Muscle layer of colon (tissue), 2 donors: ENCODE results near the gene CLCN5.

Source experiments
- H3K27ac ChIP-seq: one replicate; pipeline ENCODE4 v1.7.0; 2013; ENCODE audit warnings: low read depth, mild to moderate bottlenecking, low read length, moderate library complexity
- H3K27me3 ChIP-seq, 2 donors: one replicate each; pipeline ENCODE4 v1.7.0; 2013; ENCODE audit warnings: low read length in 2 of 2, mild to moderate bottlenecking in 2 of 2; ENCODE audit not compliant: insufficient read depth in 2 of 2, control insufficient read depth in 1 of 2
- H3K36me3 ChIP-seq: one replicate; pipeline ENCODE4 v1.7.0; 2013; ENCODE audit warnings: mild to moderate bottlenecking, low read length; ENCODE audit not compliant: insufficient read depth
- H3K4me1 ChIP-seq: one replicate; pipeline ENCODE4 v1.7.0; 2013; ENCODE audit warnings: mild to moderate bottlenecking, low read length; ENCODE audit not compliant: insufficient read depth
- H3K4me3 ChIP-seq, 2 donors: one replicate each; pipeline ENCODE4 v1.7.0; 2013; ENCODE audit warnings: low read length in 2 of 2, low read depth in 1 of 2, mild to moderate bottlenecking in 1 of 2, moderate library complexity in 1 of 2
- H3K9ac ChIP-seq: one replicate; pipeline ENCODE4 v1.7.0; 2013; ENCODE audit warnings: low read length
- H3K9me3 ChIP-seq: one replicate; pipeline ENCODE4 v1.7.0; 2013; ENCODE audit warnings: mild to moderate bottlenecking, low read length
- donor health status: abdominal sarcoma.
- donor health status: Adenocarcinoma of cecum.

CLCN5 gene

DNA sequence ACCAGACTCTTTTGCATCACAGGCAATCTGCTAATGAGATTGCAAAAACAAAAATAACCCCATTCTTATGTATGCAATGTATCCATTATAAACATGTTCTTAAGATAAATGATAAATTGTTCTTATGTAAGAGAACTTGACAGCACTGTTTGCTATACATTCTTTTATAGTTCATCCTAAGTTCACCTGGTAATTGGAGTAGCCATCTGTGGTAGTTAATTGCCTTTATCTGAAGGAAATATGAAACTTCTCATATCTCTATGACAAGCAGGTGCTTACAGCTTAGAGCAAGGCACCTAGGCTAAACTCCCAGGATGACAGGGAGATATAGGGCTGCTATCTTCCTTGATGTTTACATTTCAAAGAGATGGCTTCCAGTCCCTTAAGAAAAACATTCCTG, 21.3 kb upstream of the CLCN5 start:
- Histone ChIP-seq H3K4me3 (no peak overlapping the region), H3K27ac (no peak overlapping the region), H3K9ac (no peak overlapping the region), H3K4me1 (no peaks in the 10 kb centered on the region), H3K27me3 (peaks cover 0 to 5% of the 10 kb centered on the region in 2 donors), H3K9me3 (no peaks in the 10 kb centered on the region), H3K36me3 (no peaks in the 10 kb centered on the region)

DNA sequence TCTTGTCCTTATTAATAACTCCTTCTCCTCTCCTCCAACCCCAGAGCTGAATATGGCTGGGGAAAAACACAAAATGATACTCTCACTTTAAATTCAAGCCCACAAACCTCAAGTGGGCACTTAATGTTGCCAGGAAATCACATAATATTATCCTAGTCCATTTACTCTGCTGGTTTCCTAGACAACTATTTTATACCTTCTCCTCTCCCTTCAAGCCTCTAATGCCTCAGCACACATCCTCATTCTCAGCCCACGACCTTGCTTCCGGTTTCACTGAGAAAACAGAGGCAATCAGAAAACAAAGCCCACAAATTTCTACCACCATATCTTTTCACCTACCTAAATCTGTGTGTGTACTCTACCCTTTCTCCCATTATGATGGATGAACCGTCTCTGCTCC, 12.1 kb upstream of the CLCN5 start:
- Histone ChIP-seq H3K4me3 (no peak overlapping the region), H3K27me3 (peaks cover 0 to 7% of the 10 kb centered on the region in 2 donors), H3K36me3 (no peaks in the 10 kb centered on the region), H3K9ac (no peak overlapping the region), H3K9me3 (no peaks in the 10 kb centered on the region), H3K4me1 (no peaks in the 10 kb centered on the region), H3K27ac (no peak overlapping the region)

DNA sequence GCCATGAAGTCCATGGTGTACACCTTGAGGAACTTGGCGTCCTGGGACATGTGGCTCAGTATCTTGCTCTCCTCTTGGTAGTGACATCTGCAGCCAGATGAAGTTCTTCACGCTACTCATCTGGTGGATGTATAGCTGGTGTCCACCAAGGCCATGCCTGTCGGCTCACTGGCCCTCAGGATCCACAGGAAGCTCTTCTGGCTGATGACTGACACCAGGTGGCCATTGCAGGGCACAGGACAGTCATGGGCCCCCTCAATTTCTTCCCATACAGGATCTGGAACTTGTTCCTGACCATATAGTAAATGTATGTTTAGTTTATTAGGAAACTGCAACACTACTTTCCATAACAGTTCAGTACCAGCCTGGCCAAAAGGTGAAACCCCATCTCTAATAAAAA, 10.3 kb upstream of the CLCN5 start:
- H3K4me3 ChIP-seq: no peak overlapping the region
- H3K9me3 ChIP-seq: no peaks in the 10 kb centered on the region
- H3K9ac ChIP-seq: no peak overlapping the region
- H3K27me3 ChIP-seq: peaks cover 0 to 7% of the 10 kb centered on the region in 2 donors
- H3K27ac ChIP-seq: no peak overlapping the region
- no peaks in the 10 kb centered on the region for H3K4me1 ChIP-seq
- H3K36me3 ChIP-seq: no peaks in the 10 kb centered on the region

DNA sequence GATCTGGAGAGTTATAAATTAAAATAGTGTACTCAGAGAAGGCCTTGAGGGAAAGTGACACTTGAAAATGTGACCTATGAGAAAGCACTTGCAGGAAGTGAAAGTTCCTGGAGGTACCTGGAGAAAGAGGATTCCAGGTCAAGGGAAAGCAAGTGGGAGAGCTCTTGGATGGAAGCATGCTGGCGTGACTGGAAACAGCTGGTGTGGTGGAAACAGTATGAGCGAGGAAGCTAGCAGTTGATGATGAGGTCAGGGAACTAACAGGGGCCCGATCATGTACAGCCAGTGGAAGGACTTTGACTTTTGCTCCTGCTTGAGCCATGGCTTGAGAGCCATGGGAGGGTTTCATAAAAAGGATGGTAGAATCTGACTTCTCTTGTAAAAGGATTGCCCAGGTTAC, 9.5 kb upstream of the CLCN5 start:
- H3K4me1 ChIP-seq: no peaks in the 10 kb centered on the region
- H3K36me3 ChIP-seq: no peaks in the 10 kb centered on the region
- peaks cover 0 to 7% of the 10 kb centered on the region in 2 donors for H3K27me3 ChIP-seq
- H3K4me3 ChIP-seq: no peak overlapping the region
- no peak overlapping the region for H3K9ac ChIP-seq
- H3K27ac ChIP-seq: no peak overlapping the region
- no peaks in the 10 kb centered on the region for H3K9me3 ChIP-seq

DNA sequence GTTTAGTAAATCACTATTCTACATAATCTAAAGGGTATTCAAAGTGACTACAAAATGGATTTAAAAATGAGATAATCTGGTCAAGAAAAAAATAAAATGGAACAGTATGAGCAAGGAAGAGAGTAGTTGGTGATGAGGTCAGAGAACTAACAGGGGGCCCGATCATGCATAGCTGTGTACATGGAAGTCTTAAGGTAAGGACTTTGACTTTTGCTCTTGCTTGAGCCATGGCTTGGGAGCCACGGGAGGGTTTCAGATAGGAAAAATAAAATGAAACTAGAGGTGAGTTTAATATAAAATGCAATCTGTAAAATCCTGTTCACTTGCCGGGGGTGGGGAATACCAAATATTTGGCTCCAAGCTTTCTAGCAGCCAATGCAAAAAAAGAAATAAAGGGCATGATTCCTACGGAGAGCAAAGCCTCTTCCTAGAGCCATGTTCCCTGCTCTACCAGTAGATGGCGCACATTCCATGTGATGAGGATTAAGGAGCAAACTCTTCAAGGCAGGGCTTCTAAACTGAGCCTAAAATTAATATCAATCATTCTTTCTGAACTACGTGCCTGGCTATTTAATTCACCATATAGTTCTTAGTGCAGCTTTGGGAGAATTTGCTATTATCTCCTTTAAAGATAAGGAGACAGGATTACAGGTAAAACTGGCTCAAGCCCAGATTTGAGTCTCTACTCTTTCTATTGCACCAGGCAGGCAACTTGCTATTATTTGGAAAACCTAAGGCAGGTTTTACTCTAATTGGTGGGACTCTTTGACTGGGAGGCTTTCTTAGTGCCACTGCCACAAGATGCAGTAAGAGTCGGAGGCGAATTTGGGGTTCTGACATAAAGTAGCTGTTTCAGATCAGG, 6.8 kb upstream of the CLCN5 start:
- no peak overlapping the region for H3K27ac ChIP-seq
- H3K4me3 ChIP-seq: no peak overlapping the region
- H3K36me3 ChIP-seq: no peaks in the 10 kb centered on the region
- H3K9me3 ChIP-seq: no peaks in the 10 kb centered on the region
- H3K27me3 ChIP-seq: peaks cover 0 to 7% of the 10 kb centered on the region in 2 donors
- H3K4me1 ChIP-seq: peaks cover 6% of the 10 kb centered on the region
- H3K9ac ChIP-seq: no peak overlapping the region

DNA sequence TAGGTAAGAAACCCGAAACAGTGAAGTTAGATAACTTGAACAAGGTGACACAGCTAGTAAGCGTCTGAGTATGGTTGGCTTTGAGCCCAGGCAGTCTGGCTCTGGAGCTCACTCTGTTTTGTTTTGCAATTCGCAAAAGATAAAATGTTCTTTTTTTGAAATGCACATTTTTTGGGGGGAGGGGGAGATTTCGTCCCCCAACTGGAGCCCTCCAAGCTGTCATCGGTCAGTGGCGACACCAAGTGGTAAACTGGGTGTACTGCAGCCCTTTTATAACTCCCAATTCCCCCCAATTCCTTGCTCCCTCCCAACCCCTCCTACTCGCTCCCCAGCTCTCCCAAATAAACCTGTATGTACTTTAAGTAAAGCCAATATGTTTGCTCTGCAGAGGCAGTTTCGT, 2.8 kb upstream of the CLCN5 start:
- no peaks in the 10 kb centered on the region for H3K9me3 ChIP-seq
- no peak overlapping the region for H3K4me3 ChIP-seq
- no peaks in the 10 kb centered on the region for H3K27me3 ChIP-seq
- no peak overlapping the region for H3K27ac ChIP-seq
- peaks cover 6% of the 10 kb centered on the region for H3K4me1 ChIP-seq
- H3K9ac ChIP-seq: no peak overlapping the region
- H3K36me3 ChIP-seq: no peaks in the 10 kb centered on the region

DNA sequence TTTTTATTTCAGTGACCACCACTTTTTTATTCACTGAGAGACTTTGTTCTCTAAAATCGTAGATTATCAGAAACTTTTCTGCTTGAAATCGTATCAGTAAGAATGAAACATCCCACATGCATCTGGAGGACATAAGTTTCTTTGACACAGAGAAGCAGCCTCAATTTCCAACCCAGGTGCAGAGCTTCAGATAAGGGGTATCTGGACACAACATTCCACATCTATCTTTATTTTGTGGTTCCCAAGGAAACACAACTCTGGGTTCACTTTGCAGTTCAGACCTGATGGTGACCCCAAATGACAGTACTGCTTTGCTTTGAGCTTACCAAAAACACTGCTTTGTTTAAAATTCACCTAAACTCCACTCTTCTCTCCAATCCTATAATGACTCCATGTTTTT, 1.3 kb upstream of the CLCN5 start:
- Histone ChIP-seq H3K9me3 (no peaks in the 10 kb centered on the region), H3K27me3 (no peaks in the 10 kb centered on the region), H3K27ac (no peak overlapping the region), H3K9ac (no peak overlapping the region), H3K4me1 (peaks cover 6% of the 10 kb centered on the region), H3K36me3 (no peaks in the 10 kb centered on the region), H3K4me3 (no peak overlapping the region)

DNA sequence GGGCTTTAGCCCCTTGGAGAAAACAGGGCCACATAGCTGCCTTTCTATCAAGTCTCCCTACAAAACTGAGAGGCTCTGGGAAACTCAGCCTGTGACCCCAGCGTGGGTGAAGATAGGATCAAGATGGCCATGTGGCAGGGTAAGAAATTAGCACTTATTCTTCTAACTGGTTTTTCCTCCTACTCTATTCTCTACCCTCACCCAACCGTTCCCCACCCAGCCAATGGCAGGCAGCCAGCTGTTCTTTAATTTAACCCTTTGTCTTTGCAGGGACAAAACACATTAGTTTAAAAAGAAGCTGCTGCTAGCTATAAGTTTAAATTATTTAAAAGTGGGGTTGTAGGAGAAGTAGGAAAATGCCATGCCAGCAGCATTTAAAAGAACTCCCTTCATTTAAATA, 2.8 kb downstream of the CLCN5 start:
- no peaks in the 10 kb centered on the region for H3K36me3 ChIP-seq

DNA sequence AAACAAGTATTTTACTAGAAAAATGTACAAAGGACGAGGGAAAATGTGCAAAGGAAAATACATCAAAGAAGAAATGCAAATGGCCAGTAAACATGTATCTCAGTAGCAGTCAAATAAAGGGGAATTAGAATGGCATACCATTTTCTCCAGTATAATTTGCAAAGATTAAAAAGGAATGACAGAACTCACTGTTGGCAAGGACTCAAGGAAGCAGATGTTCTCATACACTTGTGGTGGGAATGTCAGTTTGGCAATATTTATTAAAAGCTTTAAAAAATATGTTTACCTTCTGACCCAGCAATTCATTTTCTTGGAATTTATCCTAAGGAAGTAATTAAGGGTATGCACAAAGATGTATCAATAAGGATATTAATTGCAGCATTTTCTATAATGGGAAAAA, 7.6 kb downstream of the CLCN5 start:
- H3K9ac ChIP-seq: no peak overlapping the region
- no peaks in the 10 kb centered on the region for H3K9me3 ChIP-seq
- no peaks in the 10 kb centered on the region for H3K4me1 ChIP-seq
- no peak overlapping the region for H3K27ac ChIP-seq
- H3K27me3 ChIP-seq: no peaks in the 10 kb centered on the region
- no peaks in the 10 kb centered on the region for H3K36me3 ChIP-seq
- no peak overlapping the region for H3K4me3 ChIP-seq

More for the DNA sequence above, 2.8 kb downstream of the CLCN5 start:
- Histone ChIP-seq H3K4me1 (no peaks in the 10 kb centered on the region), H3K27ac (no peak overlapping the region), H3K9ac (no peak overlapping the region), H3K9me3 (no peaks in the 10 kb centered on the region), H3K27me3 (no peaks in the 10 kb centered on the region), H3K4me3 (no peak overlapping the region)

DNA sequence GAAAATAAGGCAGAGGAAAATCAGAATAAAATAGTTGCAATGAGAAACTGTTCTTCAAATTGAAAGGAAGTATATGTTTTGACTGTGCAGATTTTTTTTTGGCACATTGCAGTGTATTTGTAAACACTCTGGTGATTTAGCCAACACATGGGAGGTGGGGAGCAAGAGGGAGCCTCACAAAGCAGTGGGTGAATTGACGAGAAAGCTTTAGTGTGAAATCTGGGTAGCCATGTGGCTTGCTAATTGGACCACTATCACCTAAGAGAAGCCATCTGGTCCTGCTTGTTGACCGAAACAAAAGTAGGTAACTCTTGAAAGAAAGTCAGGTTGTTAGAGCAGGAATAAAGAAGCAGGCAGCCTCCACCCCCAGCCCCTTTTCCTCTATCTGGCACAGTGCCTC, 10.4 kb downstream of the CLCN5 start:
- no peaks in the 10 kb centered on the region for H3K4me1 ChIP-seq
- H3K36me3 ChIP-seq: no peaks in the 10 kb centered on the region
- H3K4me3 ChIP-seq: no peak overlapping the region
- no peak overlapping the region for H3K27ac ChIP-seq
- H3K27me3 ChIP-seq: no peaks in the 10 kb centered on the region
- no peaks in the 10 kb centered on the region for H3K9me3 ChIP-seq
- H3K9ac ChIP-seq: no peak overlapping the region

DNA sequence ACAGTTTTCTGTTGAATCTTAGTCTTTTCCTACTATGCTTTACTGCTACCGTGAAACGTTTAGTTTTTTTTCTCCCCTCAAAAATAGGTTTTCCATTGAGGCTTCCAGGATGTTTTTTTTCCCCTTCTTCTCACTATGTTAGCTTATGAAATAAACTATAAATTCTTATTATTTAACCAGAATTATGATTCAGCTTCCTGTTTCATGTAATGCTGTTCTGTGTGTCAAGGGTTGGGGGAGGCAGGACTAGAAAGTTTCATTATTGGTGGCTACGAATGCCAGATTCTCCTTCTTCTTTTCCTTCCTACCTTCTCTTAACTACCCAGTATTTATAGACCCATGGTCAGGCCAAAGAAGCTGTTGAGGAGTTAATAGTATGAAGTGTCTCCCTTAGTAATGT, 11.8 kb downstream of the CLCN5 start:
- Histone ChIP-seq H3K27me3 (no peaks in the 10 kb centered on the region), H3K4me1 (no peaks in the 10 kb centered on the region), H3K36me3 (no peaks in the 10 kb centered on the region), H3K4me3 (no peak overlapping the region), H3K9ac (no peak overlapping the region), H3K27ac (no peak overlapping the region), H3K9me3 (no peaks in the 10 kb centered on the region)

DNA sequence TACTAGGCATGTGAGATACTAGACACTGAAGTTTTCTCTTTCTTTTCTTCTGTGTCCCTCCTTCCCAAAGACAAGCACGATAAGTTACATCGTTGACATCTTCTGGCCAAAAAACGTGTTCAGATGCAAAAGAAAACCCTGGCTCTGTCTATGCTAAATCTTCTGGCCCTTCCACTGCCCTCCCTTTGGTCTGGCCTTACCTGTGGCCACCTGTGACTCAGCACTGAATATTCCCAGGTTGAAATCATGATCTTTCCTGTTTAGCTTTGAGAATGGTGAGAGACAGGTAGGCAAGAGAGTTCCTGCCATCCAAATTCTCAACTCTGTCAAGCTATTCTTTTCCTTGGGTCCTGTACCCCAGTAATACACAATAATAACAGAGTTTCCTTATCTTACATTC, 12.3 kb downstream of the CLCN5 start:
- Histone ChIP-seq H3K4me1 (no peaks in the 10 kb centered on the region), H3K9ac (no peak overlapping the region)

More for the DNA sequence above, 12.3 kb downstream of the CLCN5 start:
- H3K9me3 ChIP-seq: no peaks in the 10 kb centered on the region
- no peaks in the 10 kb centered on the region for H3K36me3 ChIP-seq
- H3K4me3 ChIP-seq: no peak overlapping the region
- H3K27ac ChIP-seq: no peak overlapping the region
- no peaks in the 10 kb centered on the region for H3K27me3 ChIP-seq
